Measurements from ENCODE around the gene SLC37A2.
A peak's percentile ranks its signal among the peaks of the same experiment; 100 is the strongest.

GRCh38 chr11:125062931-125063428 is at the start of gene SLC37A2:
- TF ChIP-seq CTCF (conservative IDR thresholded peaks at IDR 0.05; ENCODE audit: low read depth, low read length) (no peak), EZH2 (IDR thresholded peaks at IDR 0.05; ENCODE audit: borderline replicate concordance, low read depth, low read length, poor library complexity, severe bottlenecking) (peak; percentile 74)

Data from A673 (cell line).